Muscle layer of colon (tissue), 2 donors: ENCODE results near the gene SPTB.

Source experiments
- H3K27ac ChIP-seq: one replicate; pipeline ENCODE4 v1.7.0; 2013; ENCODE audit warnings: low read depth, mild to moderate bottlenecking, low read length, moderate library complexity
- H3K27me3 ChIP-seq, 2 donors: one replicate each; pipeline ENCODE4 v1.7.0; 2013; ENCODE audit warnings: low read length in 2 of 2, mild to moderate bottlenecking in 2 of 2; ENCODE audit not compliant: insufficient read depth in 2 of 2, control insufficient read depth in 1 of 2
- H3K36me3 ChIP-seq: one replicate; pipeline ENCODE4 v1.7.0; 2013; ENCODE audit warnings: mild to moderate bottlenecking, low read length; ENCODE audit not compliant: insufficient read depth
- H3K4me1 ChIP-seq: one replicate; pipeline ENCODE4 v1.7.0; 2013; ENCODE audit warnings: mild to moderate bottlenecking, low read length; ENCODE audit not compliant: insufficient read depth
- H3K4me3 ChIP-seq, 2 donors: one replicate each; pipeline ENCODE4 v1.7.0; 2013; ENCODE audit warnings: low read length in 2 of 2, low read depth in 1 of 2, mild to moderate bottlenecking in 1 of 2, moderate library complexity in 1 of 2
- H3K9ac ChIP-seq: one replicate; pipeline ENCODE4 v1.7.0; 2013; ENCODE audit warnings: low read length
- H3K9me3 ChIP-seq: one replicate; pipeline ENCODE4 v1.7.0; 2013; ENCODE audit warnings: mild to moderate bottlenecking, low read length
- donor health status: abdominal sarcoma.
- donor health status: Adenocarcinoma of cecum.

SPTB gene

DNA sequence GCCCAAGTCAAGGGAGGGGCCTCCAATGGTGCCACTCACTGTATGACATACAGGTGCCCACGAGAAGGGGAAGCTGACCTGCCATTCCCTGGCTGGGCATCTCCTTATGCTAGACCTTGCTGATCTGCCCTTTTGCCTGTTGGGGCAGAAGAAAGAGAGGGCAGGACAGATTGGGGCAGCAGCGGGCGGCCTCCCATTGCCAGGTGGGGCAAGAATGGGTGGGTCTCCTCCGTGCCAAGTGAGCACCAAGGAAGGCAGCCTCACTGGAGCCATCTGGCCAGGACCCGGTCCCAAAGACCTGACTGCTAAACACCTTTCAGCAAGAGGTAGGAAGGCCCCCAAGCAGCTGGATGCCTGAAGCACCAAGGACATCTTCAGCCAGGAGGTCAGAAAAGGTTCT is 125.0 kb downstream of the SPTB start:
- Histone ChIP-seq H3K27me3 (no peaks in the 10 kb centered on the region), H3K9me3 (no peaks in the 10 kb centered on the region), H3K27ac (no peak overlapping the region), H3K36me3 (peaks cover 1% of the 10 kb centered on the region), H3K4me3 (no peak overlapping the region), H3K4me1 (peaks cover 40% of the 10 kb centered on the region), H3K9ac (no peak overlapping the region)

DNA sequence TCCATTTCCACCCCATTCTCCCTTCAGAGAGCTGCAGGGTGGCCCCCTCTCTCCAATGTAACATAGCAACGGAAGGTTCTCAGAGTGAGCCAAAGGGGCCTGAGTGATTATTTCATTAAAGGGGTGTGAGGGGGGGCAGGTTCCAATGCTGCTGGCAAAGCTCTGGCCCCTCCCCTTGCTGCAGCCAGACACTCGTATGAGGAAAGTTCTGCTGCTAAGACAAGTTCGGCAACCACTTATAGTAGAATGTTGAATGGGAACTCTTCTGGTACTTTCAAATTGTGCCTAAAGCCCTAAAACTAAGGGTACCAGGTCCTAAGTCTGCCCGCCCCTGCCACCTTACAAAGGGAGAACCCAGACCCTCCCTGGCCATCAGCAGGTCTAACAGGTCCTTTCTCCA is 125.7 kb downstream of the SPTB start:
- Histone ChIP-seq H3K9me3 (no peaks in the 10 kb centered on the region), H3K4me1 (peaks cover 34% of the 10 kb centered on the region), H3K36me3 (peaks cover 5% of the 10 kb centered on the region), H3K4me3 (no peak overlapping the region), H3K27me3 (no peaks in the 10 kb centered on the region), H3K9ac (no peak overlapping the region), H3K27ac (no peak overlapping the region)

- Histone ChIP-seq H3K4me1 (peaks cover 28% of the 10 kb centered on the region), H3K9me3 (no peaks in the 10 kb centered on the region), H3K36me3 (peaks cover 5% of the 10 kb centered on the region), H3K9ac (no peak overlapping the region), H3K27me3 (no peaks in the 10 kb centered on the region), H3K4me3 (no peak overlapping the region), H3K27ac (no peak overlapping the region)
These were observed 126.3 kb downstream of the SPTB start for GRCh38 chr14:64753374-64753773.

DNA sequence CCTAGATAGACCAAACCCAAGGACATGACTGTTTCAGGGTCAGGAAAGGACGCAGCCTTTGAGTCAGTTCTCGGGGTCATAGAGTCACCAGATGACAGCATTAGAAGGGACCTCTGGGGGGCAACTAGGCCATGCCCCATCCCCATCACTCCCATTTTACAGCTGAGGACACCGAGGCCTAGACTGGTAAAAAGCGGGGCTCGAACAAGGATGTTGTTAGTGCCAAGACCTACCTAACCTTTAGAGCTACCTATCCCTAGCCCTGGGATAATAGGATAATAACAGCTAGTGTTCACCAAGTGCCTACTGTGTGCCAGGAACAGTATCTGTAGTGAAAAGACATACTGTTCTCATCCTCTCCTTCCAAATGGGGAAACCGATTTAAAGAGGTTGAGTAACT is 126.8 kb downstream of the SPTB start:
- Histone ChIP-seq H3K9me3 (no peaks in the 10 kb centered on the region), H3K4me3 (no peak overlapping the region), H3K4me1 (peaks cover 23% of the 10 kb centered on the region), H3K36me3 (peaks cover 5% of the 10 kb centered on the region), H3K9ac (no peak overlapping the region), H3K27ac (no peak overlapping the region), H3K27me3 (no peaks in the 10 kb centered on the region)

- H3K27ac ChIP-seq: no peak overlapping the region
- no peaks in the 10 kb centered on the region for H3K9me3 ChIP-seq
- H3K4me3 ChIP-seq: no peak overlapping the region
- peaks cover 19% of the 10 kb centered on the region for H3K4me1 ChIP-seq
- peaks cover 15% of the 10 kb centered on the region for H3K36me3 ChIP-seq
- no peaks in the 10 kb centered on the region for H3K27me3 ChIP-seq
- no peak overlapping the region for H3K9ac ChIP-seq
These were observed 130.6 kb downstream of the SPTB start for GRCh38 chr14:64748995-64749714.

DNA sequence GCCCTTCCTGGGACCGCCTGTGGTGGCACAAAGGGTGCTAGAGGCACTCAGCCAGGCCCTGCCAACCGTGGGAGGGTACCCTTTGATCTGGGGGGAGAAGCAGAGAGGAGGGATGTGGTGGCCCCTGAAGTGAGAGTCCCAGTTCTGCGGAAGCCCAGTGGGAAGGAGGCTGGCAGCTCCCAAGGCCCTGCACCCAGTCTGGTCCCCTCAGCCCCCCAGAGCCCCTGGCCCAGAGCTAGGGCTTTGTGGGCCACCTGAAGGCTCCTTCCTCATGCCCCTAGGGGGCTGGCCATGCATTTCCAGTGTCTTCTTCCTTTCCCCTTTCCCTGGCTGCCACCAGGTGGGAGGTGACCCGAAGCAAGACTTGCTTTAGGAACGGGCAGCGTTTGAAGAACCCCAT is 131.2 kb downstream of the SPTB start:
- H3K36me3 ChIP-seq: peaks cover 21% of the 10 kb centered on the region
- no peak overlapping the region for H3K27ac ChIP-seq
- no peaks in the 10 kb centered on the region for H3K9me3 ChIP-seq
- no peak overlapping the region for H3K4me3 ChIP-seq
- H3K27me3 ChIP-seq: no peaks in the 10 kb centered on the region
- no peak overlapping the region for H3K9ac ChIP-seq
- H3K4me1 ChIP-seq: peaks cover 19% of the 10 kb centered on the region

GRCh38 chr14:64747327-64747726 is 132.4 kb downstream of the SPTB start:
- no peaks in the 10 kb centered on the region for H3K9me3 ChIP-seq
- H3K36me3 ChIP-seq: peaks cover 33% of the 10 kb centered on the region
- no peak overlapping the region for H3K27ac ChIP-seq
- no peaks in the 10 kb centered on the region for H3K27me3 ChIP-seq
- H3K4me1 ChIP-seq: peaks cover 19% of the 10 kb centered on the region
- no peak overlapping the region for H3K4me3 ChIP-seq
- H3K9ac ChIP-seq: no peak overlapping the region

- Histone ChIP-seq H3K27ac (no peak overlapping the region), H3K9ac (peak overlapping the region; percentile 9), H3K4me3 (no peak overlapping the region), H3K4me1 (peaks cover 19% of the 10 kb centered on the region), H3K36me3 (peaks cover 41% of the 10 kb centered on the region), H3K27me3 (no peaks in the 10 kb centered on the region), H3K9me3 (no peaks in the 10 kb centered on the region)
These were observed 133.1 kb downstream of the SPTB start for GRCh38 chr14:64746298-64747250.

GRCh38 chr14:64745511-64746091 is 134.1 kb downstream of the SPTB start:
- Histone ChIP-seq H3K9ac (no peak overlapping the region), H3K27me3 (no peaks in the 10 kb centered on the region), H3K4me1 (peaks cover 19% of the 10 kb centered on the region), H3K27ac (no peak overlapping the region), H3K9me3 (no peaks in the 10 kb centered on the region), H3K36me3 (peaks cover 50% of the 10 kb centered on the region), H3K4me3 (no peak overlapping the region)

GRCh38 chr14:64743061-64743460 is 136.6 kb downstream of the SPTB start:
- Histone ChIP-seq H3K27ac (no peak overlapping the region), H3K9ac (no peak overlapping the region), H3K4me1 (peaks cover 19% of the 10 kb centered on the region), H3K27me3 (no peaks in the 10 kb centered on the region), H3K4me3 (no peak overlapping the region), H3K36me3 (peaks cover 69% of the 10 kb centered on the region), H3K9me3 (no peaks in the 10 kb centered on the region)

DNA sequence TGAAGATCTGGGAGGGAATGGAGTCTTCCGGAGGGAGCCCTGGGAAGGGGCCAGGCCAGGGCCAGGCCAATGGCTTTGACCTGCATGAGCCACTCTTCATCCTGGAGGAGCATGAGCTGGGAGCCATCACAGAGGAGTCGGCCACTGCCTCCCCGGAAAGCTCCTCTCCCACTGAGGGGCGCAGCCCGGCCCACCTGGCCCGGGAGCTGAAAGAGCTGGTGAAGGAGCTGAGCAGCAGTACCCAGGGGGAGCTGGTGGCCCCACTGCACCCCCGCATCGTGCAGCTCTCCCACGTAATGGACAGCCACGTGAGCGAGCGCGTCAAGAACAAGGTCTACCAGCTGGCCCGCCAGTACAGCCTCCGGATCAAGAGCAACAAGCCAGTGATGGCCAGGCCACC is 137.7 kb downstream of the SPTB start:
- Histone ChIP-seq H3K4me3 (no peak overlapping the region), H3K9ac (no peak overlapping the region), H3K27ac (no peak overlapping the region), H3K27me3 (no peaks in the 10 kb centered on the region), H3K36me3 (peaks cover 79% of the 10 kb centered on the region), H3K9me3 (no peaks in the 10 kb centered on the region), H3K4me1 (peaks cover 19% of the 10 kb centered on the region)
